ENCODE results near the gene CASS4. TPM values are rescaled to one million over a fixed set of nuclear protein-coding genes. Genes with fewer than 3 reads are reported as not detected.

Gene CASS4
- total and polyA plus RNA-seq, 4 donors, result 0.26 to 1.6 (median 1.1) TPM

DNA sequence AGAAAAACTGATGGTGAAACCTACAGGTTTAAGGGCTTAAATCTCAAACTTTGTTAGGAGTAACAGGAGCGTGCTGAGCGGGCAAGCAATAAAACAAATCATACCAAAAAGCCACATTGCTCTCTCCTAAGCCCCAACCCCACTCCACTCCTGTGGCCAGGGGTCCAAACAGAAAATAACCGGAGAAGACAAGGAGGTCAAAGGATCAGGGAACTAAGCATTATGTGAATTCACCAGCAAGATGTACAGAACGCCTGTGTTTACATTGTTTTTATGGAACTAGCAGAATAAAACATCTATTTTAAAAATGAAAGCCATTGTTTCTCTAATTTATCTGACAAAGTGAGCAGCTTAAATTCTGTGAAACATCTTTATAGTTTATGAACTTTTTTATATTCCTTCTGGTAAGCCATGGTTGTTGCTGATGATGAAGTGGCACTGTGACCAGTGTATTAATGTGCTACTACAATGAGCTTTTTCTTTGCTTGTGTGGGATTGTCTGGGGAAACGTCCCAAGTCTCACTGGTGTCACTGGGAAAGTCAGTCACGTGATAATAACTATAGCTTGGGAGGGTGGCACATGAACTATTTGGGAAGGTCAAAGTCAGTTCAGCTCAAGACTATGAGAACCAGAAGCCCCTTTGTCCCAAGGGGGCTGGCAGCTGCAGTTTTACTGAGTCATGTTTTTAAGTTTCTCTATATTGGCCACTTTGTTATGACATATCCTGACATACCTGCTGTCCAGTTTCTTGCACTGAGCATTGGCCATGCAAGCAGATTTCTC is 43.5 kb upstream of the CASS4 start:
- Histone ChIP-seq H3K36me3 (ENCODE audit: control insufficient read depth in 4 of 4, insufficient read depth in 3 of 4, low read depth in 1 of 4, low read length in 3 of 4) (peaks cover 3 to 30% (median 20%) of the 10 kb centered on the region in 4 donors), H3K4me3 (ENCODE audit: low read depth in 1 of 3, low read length in 3 of 3) (no peak overlapping the region), H3K27ac (ENCODE audit: low read depth in 1 of 2, low read length in 2 of 2) (no peak overlapping the region), H3K9me3 (ENCODE audit: control insufficient read depth in 4 of 4, low read length in 3 of 4) (no peaks in the 10 kb centered on the region), H3K9ac (ENCODE audit: low read depth in 1 of 2, low read length in 2 of 2) (no peak overlapping the region), H3K27me3 (ENCODE audit: control insufficient read depth in 4 of 4, insufficient read depth in 4 of 4, low read length in 3 of 4) (no peaks in the 10 kb centered on the region), H3K4me1 (ENCODE audit: control insufficient read depth in 4 of 4, insufficient read depth in 4 of 4, low read length in 3 of 4) (no peaks in the 10 kb centered on the region)
- TF ChIP-seq SP1 (IDR thresholded peaks at IDR 0.05), result no peak
- no peak for DNase-seq (ENCODE audit: low spot score)
- 89% methylated on average over 6 of the region's 6 CpGs for WGBS

DNA sequence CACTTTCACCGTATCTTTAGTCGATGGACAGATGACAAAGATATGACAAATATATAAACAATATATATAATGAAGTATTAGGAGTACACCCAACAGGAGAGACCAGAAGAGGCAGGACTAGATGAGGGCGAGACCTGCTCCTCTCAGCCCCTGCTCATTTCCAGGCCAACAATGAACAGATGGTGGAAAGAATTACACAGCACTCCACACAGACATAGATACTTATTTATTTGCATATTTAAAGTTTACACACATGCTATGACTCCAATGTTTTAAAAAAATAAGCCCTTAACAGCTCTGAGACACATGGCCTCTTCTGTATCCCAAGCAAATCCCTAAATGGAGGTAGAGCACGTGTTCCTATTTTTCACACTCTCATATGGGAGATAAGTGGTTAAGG is 42.9 kb upstream of the CASS4 start:
- H3K36me3 ChIP-seq (ENCODE audit: control insufficient read depth in 4 of 4, insufficient read depth in 3 of 4, low read depth in 1 of 4, low read length in 3 of 4), result peaks cover 3 to 30% (median 20%) of the 10 kb centered on the region in 4 donors
- no peaks in the 10 kb centered on the region for H3K4me1 ChIP-seq (ENCODE audit: control insufficient read depth in 4 of 4, insufficient read depth in 4 of 4, low read length in 3 of 4)
- no peak for DNase-seq (ENCODE audit: low spot score)
- WGBS, result 94% methylated on average over 4 of the region's 4 CpGs
- no peak overlapping the region for H3K9ac ChIP-seq (ENCODE audit: low read depth in 1 of 2, low read length in 2 of 2)
- no peaks in the 10 kb centered on the region for H3K9me3 ChIP-seq (ENCODE audit: control insufficient read depth in 4 of 4, low read length in 3 of 4)
- no peak overlapping the region for H3K27ac ChIP-seq (ENCODE audit: low read depth in 1 of 2, low read length in 2 of 2)
- H3K4me3 ChIP-seq (ENCODE audit: low read depth in 1 of 3, low read length in 3 of 3), result no peak overlapping the region
- TF ChIP-seq TAF1 (conservative IDR thresholded peaks at IDR 0.05), result no peak
- TF ChIP-seq FOXA1 (IDR thresholded peaks at IDR 0.05), result no peak
- TF ChIP-seq, protein P1, sequence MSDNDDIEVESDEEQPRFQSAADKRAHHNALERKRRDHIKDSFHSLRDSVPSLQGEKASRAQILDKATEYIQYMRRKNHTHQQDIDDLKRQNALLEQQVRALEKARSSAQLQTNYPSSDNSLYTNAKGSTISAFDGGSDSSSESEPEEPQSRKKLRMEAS (IDR thresholded peaks at IDR 0.05), result no peak
- no peak for TF ChIP-seq FOXA2 (IDR thresholded peaks at IDR 0.05)
- TF ChIP-seq, protein P2, sequence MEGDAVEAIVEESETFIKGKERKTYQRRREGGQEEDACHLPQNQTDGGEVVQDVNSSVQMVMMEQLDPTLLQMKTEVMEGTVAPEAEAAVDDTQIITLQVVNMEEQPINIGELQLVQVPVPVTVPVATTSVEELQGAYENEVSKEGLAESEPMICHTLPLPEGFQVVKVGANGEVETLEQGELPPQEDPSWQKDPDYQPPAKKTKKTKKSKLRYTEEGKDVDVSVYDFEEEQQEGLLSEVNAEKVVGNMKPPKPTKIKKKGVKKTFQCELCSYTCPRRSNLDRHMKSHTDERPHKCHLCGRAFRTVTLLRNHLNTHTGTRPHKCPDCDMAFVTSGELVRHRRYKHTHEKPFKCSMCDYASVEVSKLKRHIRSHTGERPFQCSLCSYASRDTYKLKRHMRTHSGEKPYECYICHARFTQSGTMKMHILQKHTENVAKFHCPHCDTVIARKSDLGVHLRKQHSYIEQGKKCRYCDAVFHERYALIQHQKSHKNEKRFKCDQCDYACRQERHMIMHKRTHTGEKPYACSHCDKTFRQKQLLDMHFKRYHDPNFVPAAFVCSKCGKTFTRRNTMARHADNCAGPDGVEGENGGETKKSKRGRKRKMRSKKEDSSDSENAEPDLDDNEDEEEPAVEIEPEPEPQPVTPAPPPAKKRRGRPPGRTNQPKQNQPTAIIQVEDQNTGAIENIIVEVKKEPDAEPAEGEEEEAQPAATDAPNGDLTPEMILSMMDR (IDR thresholded peaks at IDR 0.05; ENCODE audit: low read depth, low read length, missing input control), result no peak
- TF ChIP-seq JUND (IDR thresholded peaks at IDR 0.05), result no peak
- TF ChIP-seq, protein P3, sequence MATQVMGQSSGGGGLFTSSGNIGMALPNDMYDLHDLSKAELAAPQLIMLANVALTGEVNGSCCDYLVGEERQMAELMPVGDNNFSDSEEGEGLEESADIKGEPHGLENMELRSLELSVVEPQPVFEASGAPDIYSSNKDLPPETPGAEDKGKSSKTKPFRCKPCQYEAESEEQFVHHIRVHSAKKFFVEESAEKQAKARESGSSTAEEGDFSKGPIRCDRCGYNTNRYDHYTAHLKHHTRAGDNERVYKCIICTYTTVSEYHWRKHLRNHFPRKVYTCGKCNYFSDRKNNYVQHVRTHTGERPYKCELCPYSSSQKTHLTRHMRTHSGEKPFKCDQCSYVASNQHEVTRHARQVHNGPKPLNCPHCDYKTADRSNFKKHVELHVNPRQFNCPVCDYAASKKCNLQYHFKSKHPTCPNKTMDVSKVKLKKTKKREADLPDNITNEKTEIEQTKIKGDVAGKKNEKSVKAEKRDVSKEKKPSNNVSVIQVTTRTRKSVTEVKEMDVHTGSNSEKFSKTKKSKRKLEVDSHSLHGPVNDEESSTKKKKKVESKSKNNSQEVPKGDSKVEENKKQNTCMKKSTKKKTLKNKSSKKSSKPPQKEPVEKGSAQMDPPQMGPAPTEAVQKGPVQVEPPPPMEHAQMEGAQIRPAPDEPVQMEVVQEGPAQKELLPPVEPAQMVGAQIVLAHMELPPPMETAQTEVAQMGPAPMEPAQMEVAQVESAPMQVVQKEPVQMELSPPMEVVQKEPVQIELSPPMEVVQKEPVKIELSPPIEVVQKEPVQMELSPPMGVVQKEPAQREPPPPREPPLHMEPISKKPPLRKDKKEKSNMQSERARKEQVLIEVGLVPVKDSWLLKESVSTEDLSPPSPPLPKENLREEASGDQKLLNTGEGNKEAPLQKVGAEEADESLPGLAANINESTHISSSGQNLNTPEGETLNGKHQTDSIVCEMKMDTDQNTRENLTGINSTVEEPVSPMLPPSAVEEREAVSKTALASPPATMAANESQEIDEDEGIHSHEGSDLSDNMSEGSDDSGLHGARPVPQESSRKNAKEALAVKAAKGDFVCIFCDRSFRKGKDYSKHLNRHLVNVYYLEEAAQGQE (IDR thresholded peaks at IDR 0.05), result no peak
- TF ChIP-seq, protein P4, sequence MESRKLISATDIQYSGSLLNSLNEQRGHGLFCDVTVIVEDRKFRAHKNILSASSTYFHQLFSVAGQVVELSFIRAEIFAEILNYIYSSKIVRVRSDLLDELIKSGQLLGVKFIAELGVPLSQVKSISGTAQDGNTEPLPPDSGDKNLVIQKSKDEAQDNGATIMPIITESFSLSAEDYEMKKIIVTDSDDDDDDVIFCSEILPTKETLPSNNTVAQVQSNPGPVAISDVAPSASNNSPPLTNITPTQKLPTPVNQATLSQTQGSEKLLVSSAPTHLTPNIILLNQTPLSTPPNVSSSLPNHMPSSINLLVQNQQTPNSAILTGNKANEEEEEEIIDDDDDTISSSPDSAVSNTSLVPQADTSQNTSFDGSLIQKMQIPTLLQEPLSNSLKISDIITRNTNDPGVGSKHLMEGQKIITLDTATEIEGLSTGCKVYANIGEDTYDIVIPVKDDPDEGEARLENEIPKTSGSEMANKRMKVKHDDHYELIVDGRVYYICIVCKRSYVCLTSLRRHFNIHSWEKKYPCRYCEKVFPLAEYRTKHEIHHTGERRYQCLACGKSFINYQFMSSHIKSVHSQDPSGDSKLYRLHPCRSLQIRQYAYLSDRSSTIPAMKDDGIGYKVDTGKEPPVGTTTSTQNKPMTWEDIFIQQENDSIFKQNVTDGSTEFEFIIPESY (IDR thresholded peaks at IDR 0.05), result no peak
- TF ChIP-seq EGR1 (IDR thresholded peaks at IDR 0.05; ENCODE audit: low read depth in 2 of 2), result no peak
- TF ChIP-seq HNF4A (conservative IDR thresholded peaks at IDR 0.05), result no peak
- TF ChIP-seq RXRA (IDR thresholded peaks at IDR 0.05), result no peak
- TF ChIP-seq, protein P5, sequence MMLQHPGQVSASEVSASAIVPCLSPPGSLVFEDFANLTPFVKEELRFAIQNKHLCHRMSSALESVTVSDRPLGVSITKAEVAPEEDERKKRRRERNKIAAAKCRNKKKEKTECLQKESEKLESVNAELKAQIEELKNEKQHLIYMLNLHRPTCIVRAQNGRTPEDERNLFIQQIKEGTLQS (IDR thresholded peaks at IDR 0.05), result no peak
- no peak for TF ChIP-seq HNF4G (IDR thresholded peaks at IDR 0.05)
- no peak for TF ChIP-seq YY1 (IDR thresholded peaks at IDR 0.05)
- TF ChIP-seq GABPA (IDR thresholded peaks at IDR 0.05 in 1 of 2, conservative IDR thresholded peaks at IDR 0.05 in 1 of 2), result no peak
- TF ChIP-seq RAD21 (IDR thresholded peaks at IDR 0.05), result no peak
- no peak for TF ChIP-seq NR2F2 (IDR thresholded peaks at IDR 0.05)
- no peak for TF ChIP-seq SP1 (IDR thresholded peaks at IDR 0.05)
- no peaks in the 10 kb centered on the region for H3K27me3 ChIP-seq (ENCODE audit: control insufficient read depth in 4 of 4, insufficient read depth in 4 of 4, low read length in 3 of 4)
